WTC11 (cell line): ENCODE measurements around the gene INAFM2. TPM values are rescaled to one million over a fixed set of nuclear protein-coding genes. Genes with fewer than 3 reads are reported as not detected.

ENCODE experiments used
- ATAC-seq: fragments of 200-7000 bp; cut with Tn5 transposase; 2 replicates; pipeline ENCODE4 v1.10.0; 2021; ENCODE audit warnings: mild to moderate bottlenecking, moderate library complexity
- CTCF ChIA-PET: fragments of 300-600 bp; sonication (Branson Sonifier 250); formaldehyde crosslinking; loops from one replicate; lab custom pipeline; 2021; ENCODE audit warnings: antibody characterized with exemption; lab: Charles Lee
- POLR2A ChIA-PET: fragments of 350-600 bp; sonication (Branson Sonifier 250); formaldehyde crosslinking; loops from one replicate; lab custom pipeline; 2021; ENCODE audit warnings: antibody characterized with exemption; lab: Charles Lee
- DNase-seq: peaks from one replicate; pipeline ENCODE4 v3.0.0; 2021; ENCODE audit warnings: low spot score
- H3K27ac Mint-ChIP-seq: 2 replicates; pipeline ENCODE4 v1.8.0; 2021; ENCODE audit warnings: mixed read lengths
- H3K27me3 Mint-ChIP-seq: 2 replicates; pipeline ENCODE4 v1.8.0; 2021; ENCODE audit warnings: low read depth, mild to moderate bottlenecking, moderate library complexity, mixed read lengths
- H3K36me3 Mint-ChIP-seq: 2 replicates; pipeline ENCODE4 v1.8.0; 2021; ENCODE audit warnings: mixed read lengths
- H3K4me1 Mint-ChIP-seq: 2 replicates; pipeline ENCODE4 v1.8.0; 2022; ENCODE audit warnings: mixed read lengths
- H3K4me3 Mint-ChIP-seq: 2 replicates; pipeline ENCODE4 v1.8.0; 2021; ENCODE audit warnings: mild to moderate bottlenecking, moderate library complexity, mixed read lengths
- H3K9me3 Mint-ChIP-seq: 2 replicates; pipeline ENCODE4 v1.8.0; 2021; ENCODE audit warnings: mixed read lengths
- CBFB ChIP-seq: sonication (generic); formaldehyde crosslinking; IDR thresholded peaks from 2 replicates; pipeline ENCODE4 v1.8.1; 2022; ENCODE audit warnings: mild to moderate bottlenecking, low read depth, missing genetic modification reagents
- ELF4 ChIP-seq: sonication (generic); formaldehyde crosslinking; IDR thresholded peaks from 2 replicates; pipeline ENCODE4 v1.8.1; 2022; ENCODE audit warnings: low read depth, mild to moderate bottlenecking, moderate library complexity, missing genetic modification reagents
- MYBL2 ChIP-seq: sonication (generic); formaldehyde crosslinking; IDR thresholded peaks from 2 replicates; pipeline ENCODE4 v1.8.1; 2023; ENCODE audit warnings: mild to moderate bottlenecking, moderate library complexity, missing genetic modification reagents
- NFE2L1 ChIP-seq: sonication (generic); formaldehyde crosslinking; IDR thresholded peaks from 2 replicates; pipeline ENCODE4 v1.8.1; 2023; ENCODE audit warnings: missing genetic modification reagents
- NR1H2 ChIP-seq: sonication (generic); formaldehyde crosslinking; IDR thresholded peaks from 2 replicates; pipeline ENCODE4 v1.9.0; 2021; ENCODE audit warnings: mild to moderate bottlenecking, moderate library complexity, missing genetic modification reagents
- ZNF138 ChIP-seq: sonication (generic); formaldehyde crosslinking; conservative IDR thresholded peaks from 2 replicates; pipeline ENCODE4 v1.8.1; 2022; ENCODE audit warnings: mild to moderate bottlenecking, moderate library complexity, missing genetic modification reagents
- ZNF263 ChIP-seq: sonication (generic); formaldehyde crosslinking; IDR thresholded peaks from 2 replicates; pipeline ENCODE4 v1.8.1; 2022; ENCODE audit warnings: low read depth, mild to moderate bottlenecking, moderate library complexity, missing genetic modification reagents
- ZNF423 ChIP-seq: fragments of 250-450 bp; sonication (Bioruptor Pico); IDR thresholded peaks from 2 replicates; pipeline ENCODE4 v2.1.2; 2022; ENCODE audit warnings: mild to moderate bottlenecking, moderate library complexity
- total RNA-seq: library from RNA; stranded (reverse); gene quantifications from 3 replicates; pipeline ENCODE4 v1.2.3, GENCODE V29; 2021
- TF ChIP-seq, protein P1 (sequence below): sonication (generic); formaldehyde crosslinking; IDR thresholded peaks from 2 replicates; pipeline ENCODE4 v1.8.1; 2022; ENCODE audit warnings: missing genetic modification reagents, borderline replicate concordance
- TF ChIP-seq, protein P2 (sequence below): sonication (generic); formaldehyde crosslinking; IDR thresholded peaks from 2 replicates; pipeline ENCODE4 v1.8.1; 2023; ENCODE audit warnings: mild to moderate bottlenecking, missing genetic modification reagents
- TF ChIP-seq, protein P3 (sequence below): fragments of 250-450 bp; sonication (Bioruptor Pico); conservative IDR thresholded peaks from 2 replicates; pipeline ENCODE4 v1.9.0; 2021; ENCODE audit warnings: mild to moderate bottlenecking
- TF ChIP-seq, protein P4 (sequence below): sonication (generic); formaldehyde crosslinking; IDR thresholded peaks from 2 replicates; pipeline ENCODE4 v1.8.1; 2023; ENCODE audit warnings: mild to moderate bottlenecking, missing genetic modification reagents, moderate library complexity
- TF ChIP-seq, protein P5 (sequence below): fragments of 200-600 bp; IDR thresholded peaks from 2 replicates; pipeline ENCODE4 v1.8.0; 2022; ENCODE audit warnings: antibody characterized with exemption
- TF ChIP-seq, protein P6 (sequence below): sonication (generic); formaldehyde crosslinking; IDR thresholded peaks from 2 replicates; pipeline ENCODE4 v1.8.1; 2022; ENCODE audit warnings: mild to moderate bottlenecking, missing genetic modification reagents, moderate library complexity, borderline replicate concordance
- TF ChIP-seq, protein P7 (sequence below): fragments of 250-450 bp; sonication (Bioruptor Pico); IDR thresholded peaks from 2 replicates; pipeline ENCODE4 v1.9.0; 2021; ENCODE audit warnings: mild to moderate bottlenecking
- TF ChIP-seq, protein P8 (sequence below): sonication (generic); formaldehyde crosslinking; IDR thresholded peaks from 2 replicates; pipeline ENCODE4 v1.8.1; 2022; ENCODE audit warnings: low read depth, missing genetic modification reagents, borderline replicate concordance

The INAFM2 gene
- total RNA-seq, 1 experiment from 2014 or later = 34.2 TPM

DNA sequence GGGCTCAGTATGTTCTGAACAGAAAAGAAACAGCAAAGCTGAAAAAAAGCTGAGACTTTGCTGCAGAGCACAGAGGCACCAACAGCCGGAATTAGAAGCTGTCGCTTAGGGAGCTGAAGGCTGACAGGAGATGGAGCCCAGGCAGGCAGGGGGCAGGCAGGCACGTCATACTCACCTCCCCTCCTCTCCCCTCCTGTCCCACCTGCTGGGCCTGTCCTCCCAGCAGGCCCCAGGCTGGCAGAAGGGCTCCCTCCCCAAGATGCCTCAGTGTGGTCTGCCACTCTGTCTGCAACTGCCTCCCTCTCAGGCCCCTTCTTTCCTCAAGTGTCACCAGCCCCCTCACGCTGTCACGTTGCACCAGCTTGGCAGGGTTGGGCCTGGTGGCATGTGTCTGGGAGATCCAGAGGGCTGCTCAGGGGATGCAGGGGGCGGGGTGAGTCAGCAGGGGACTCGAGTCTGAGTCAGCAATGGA is 37.4 kb upstream of the INAFM2 start:
- no peak for ATAC-seq
- ChIA-PET POLR2A (interaction anchor here (1.3 kb wide), 2 partner anchors 15 to 21 kb away, joined by 3 to 4 read pairs; partner anchors contain the start of gene PLCB2), CTCF (interaction anchor here (1.0 to 13.0 kb wide), 9 partner anchors 11 to 256 kb away, joined by 3 to 341 read pairs (median 5); partner anchors contain the start of gene PLCB2)
- H3K9me3 Mint-ChIP-seq = no peaks in the 10 kb centered on the region
- H3K36me3 Mint-ChIP-seq = no peaks in the 10 kb centered on the region
- no peak for DNase-seq
- peaks cover 61% of the 10 kb centered on the region for H3K27me3 Mint-ChIP-seq
- peaks cover 32% of the 10 kb centered on the region for H3K4me1 Mint-ChIP-seq
- H3K27ac Mint-ChIP-seq = no peak overlapping the region
- no peak for TF ChIP-seq CBFB (CRISPR knock-in tag)
- TF ChIP-seq, protein P1, sequence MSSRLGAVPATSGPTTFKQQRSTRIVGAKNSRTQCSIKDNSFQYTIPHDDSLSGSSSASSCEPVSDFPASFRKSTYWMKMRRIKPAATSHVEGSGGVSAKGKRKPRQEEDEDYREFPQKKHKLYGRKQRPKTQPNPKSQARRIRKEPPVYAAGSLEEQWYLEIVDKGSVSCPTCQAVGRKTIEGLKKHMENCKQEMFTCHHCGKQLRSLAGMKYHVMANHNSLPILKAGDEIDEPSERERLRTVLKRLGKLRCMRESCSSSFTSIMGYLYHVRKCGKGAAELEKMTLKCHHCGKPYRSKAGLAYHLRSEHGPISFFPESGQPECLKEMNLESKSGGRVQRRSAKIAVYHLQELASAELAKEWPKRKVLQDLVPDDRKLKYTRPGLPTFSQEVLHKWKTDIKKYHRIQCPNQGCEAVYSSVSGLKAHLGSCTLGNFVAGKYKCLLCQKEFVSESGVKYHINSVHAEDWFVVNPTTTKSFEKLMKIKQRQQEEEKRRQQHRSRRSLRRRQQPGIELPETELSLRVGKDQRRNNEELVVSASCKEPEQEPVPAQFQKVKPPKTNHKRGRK = no peak
- TF ChIP-seq, protein P2, sequence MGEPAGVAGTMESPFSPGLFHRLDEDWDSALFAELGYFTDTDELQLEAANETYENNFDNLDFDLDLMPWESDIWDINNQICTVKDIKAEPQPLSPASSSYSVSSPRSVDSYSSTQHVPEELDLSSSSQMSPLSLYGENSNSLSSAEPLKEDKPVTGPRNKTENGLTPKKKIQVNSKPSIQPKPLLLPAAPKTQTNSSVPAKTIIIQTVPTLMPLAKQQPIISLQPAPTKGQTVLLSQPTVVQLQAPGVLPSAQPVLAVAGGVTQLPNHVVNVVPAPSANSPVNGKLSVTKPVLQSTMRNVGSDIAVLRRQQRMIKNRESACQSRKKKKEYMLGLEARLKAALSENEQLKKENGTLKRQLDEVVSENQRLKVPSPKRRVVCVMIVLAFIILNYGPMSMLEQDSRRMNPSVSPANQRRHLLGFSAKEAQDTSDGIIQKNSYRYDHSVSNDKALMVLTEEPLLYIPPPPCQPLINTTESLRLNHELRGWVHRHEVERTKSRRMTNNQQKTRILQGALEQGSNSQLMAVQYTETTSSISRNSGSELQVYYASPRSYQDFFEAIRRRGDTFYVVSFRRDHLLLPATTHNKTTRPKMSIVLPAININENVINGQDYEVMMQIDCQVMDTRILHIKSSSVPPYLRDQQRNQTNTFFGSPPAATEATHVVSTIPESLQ (CRISPR knock-in tag) = no peak
- TF ChIP-seq, protein P3, sequence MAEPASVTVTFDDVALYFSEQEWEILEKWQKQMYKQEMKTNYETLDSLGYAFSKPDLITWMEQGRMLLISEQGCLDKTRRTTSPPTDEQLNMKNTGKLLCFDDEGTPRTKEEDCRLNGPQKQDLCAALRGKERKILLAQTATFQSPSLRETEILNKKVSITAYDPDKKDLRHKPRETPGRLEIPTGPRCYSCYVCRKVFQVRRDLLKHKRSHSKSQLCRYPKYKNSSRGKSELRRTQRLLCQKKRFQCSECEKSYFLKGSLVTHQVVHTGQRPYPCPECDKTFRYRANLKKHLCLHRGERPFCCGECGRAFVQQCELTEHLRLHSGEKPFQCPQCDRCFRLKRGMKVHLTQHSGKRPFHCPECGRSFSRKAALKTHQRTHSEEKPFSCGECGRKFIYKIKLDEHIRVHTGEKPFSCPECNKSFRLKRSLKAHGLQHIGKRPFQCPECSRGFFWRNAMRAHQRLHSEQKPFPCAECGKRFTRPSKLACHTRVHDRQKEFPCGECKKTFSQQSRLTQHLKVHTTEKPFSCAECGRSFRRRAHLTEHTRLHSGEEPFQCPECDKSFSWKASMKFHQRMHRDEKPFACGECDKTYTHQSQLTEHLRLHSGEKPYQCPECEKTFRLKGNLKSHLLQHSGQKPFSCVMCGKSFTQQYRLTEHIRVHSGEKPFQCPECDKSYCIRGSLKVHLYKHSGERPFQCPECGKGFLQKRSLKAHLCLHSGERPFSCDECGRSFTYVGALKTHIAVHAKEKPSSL = no peak
- TF ChIP-seq ZNF263 (CRISPR knock-in tag) = no peak
- TF ChIP-seq, protein P4, sequence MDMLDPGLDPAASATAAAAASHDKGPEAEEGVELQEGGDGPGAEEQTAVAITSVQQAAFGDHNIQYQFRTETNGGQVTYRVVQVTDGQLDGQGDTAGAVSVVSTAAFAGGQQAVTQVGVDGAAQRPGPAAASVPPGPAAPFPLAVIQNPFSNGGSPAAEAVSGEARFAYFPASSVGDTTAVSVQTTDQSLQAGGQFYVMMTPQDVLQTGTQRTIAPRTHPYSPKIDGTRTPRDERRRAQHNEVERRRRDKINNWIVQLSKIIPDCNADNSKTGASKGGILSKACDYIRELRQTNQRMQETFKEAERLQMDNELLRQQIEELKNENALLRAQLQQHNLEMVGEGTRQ (CRISPR knock-in tag) = no peak
- TF ChIP-seq ZNF423 (CRISPR knock-in tag) = no peak
- TF ChIP-seq, protein P5, sequence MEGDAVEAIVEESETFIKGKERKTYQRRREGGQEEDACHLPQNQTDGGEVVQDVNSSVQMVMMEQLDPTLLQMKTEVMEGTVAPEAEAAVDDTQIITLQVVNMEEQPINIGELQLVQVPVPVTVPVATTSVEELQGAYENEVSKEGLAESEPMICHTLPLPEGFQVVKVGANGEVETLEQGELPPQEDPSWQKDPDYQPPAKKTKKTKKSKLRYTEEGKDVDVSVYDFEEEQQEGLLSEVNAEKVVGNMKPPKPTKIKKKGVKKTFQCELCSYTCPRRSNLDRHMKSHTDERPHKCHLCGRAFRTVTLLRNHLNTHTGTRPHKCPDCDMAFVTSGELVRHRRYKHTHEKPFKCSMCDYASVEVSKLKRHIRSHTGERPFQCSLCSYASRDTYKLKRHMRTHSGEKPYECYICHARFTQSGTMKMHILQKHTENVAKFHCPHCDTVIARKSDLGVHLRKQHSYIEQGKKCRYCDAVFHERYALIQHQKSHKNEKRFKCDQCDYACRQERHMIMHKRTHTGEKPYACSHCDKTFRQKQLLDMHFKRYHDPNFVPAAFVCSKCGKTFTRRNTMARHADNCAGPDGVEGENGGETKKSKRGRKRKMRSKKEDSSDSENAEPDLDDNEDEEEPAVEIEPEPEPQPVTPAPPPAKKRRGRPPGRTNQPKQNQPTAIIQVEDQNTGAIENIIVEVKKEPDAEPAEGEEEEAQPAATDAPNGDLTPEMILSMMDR = no peak
- TF ChIP-seq ELF4 = no peak
- no peak overlapping the region for H3K4me3 Mint-ChIP-seq

DNA sequence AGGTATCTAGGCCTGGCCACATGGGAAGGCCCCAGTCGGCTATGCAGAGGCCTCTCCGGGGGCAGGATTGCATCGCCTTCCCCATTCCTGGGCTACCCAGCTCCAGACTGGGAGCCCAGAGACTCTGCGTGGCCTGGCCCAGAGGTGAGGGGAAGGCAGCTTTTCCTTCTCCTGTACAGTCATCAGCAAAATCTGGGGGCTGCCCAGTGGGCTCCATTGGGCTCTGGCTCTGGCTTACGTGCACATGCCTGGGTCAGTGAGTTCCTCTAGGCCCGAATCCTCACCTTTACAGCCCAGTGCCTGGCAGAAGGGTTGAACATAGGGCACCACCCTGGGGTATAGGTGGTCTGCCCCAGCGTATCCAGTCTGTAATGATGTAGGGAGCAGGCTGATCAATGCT is 36.7 kb upstream of the INAFM2 start:
- TF ChIP-seq MYBL2 (CRISPR knock-in tag) = no peak
- Mint-ChIP-seq H3K9me3 (no peaks in the 10 kb centered on the region), H3K36me3 (no peaks in the 10 kb centered on the region), H3K27me3 (peaks cover 61% of the 10 kb centered on the region), H3K4me1 (peaks cover 30% of the 10 kb centered on the region), H3K4me3 (no peak overlapping the region), H3K27ac (no peak overlapping the region)
- POLR2A ChIA-PET = interaction anchor here (0.6 kb wide), 1 partner anchor 10 kb away, joined by 3 read pairs; no protein-coding TSS in a partner anchor
- no peak for DNase-seq
- CTCF ChIA-PET = interaction anchor here (1.0 to 13.0 kb wide), 6 partner anchors 12 to 51 kb away, joined by 3 to 341 read pairs (median 47); partner anchors contain the start of genes CCDC9B and PLCB2
- no peak for ATAC-seq

DNA sequence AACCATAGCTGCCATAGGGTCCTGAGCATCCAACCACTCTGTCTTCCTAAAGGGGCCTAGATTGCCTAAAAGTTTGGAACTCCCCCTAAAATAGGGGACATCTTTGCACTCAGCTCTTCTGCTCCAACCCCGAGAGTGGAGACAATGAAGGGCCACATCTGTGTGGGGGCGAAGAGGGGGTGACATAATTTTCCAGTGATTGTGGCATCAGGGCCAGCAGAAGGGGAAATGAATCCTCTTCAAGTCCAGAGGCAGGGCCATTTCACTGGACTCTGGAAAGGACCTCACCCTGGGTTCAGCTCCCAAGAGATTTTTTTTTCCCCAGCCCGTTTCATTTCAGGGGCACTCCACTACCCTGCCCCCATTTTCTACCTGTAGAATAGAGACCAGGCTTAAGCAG is 36.0 kb upstream of the INAFM2 start:
- peaks cover 30% of the 10 kb centered on the region for H3K4me1 Mint-ChIP-seq
- peaks cover 62% of the 10 kb centered on the region for H3K27me3 Mint-ChIP-seq
- POLR2A ChIA-PET = interaction anchor here (0.6 kb wide), 1 partner anchor 11 kb away, joined by 3 read pairs; no protein-coding TSS in a partner anchor
- no peak overlapping the region for H3K4me3 Mint-ChIP-seq
- no peaks in the 10 kb centered on the region for H3K36me3 Mint-ChIP-seq
- H3K27ac Mint-ChIP-seq = no peak overlapping the region
- DNase-seq = no peak
- H3K9me3 Mint-ChIP-seq = no peaks in the 10 kb centered on the region
- ATAC-seq = no peak
- CTCF ChIA-PET = interaction anchor here (1.0 to 13.0 kb wide), 6 partner anchors 8 to 57 kb away, joined by 3 to 341 read pairs (median 76); partner anchors contain the start of genes CCDC9B and PLCB2
- TF ChIP-seq ZNF138 (CRISPR knock-in tag) (no peak), NFE2L1 (CRISPR knock-in tag) (no peak), NR1H2 (CRISPR knock-in tag) (no peak)
- TF ChIP-seq, protein P6, sequence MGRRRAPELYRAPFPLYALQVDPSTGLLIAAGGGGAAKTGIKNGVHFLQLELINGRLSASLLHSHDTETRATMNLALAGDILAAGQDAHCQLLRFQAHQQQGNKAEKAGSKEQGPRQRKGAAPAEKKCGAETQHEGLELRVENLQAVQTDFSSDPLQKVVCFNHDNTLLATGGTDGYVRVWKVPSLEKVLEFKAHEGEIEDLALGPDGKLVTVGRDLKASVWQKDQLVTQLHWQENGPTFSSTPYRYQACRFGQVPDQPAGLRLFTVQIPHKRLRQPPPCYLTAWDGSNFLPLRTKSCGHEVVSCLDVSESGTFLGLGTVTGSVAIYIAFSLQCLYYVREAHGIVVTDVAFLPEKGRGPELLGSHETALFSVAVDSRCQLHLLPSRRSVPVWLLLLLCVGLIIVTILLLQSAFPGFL = no peak
- TF ChIP-seq, protein P7, sequence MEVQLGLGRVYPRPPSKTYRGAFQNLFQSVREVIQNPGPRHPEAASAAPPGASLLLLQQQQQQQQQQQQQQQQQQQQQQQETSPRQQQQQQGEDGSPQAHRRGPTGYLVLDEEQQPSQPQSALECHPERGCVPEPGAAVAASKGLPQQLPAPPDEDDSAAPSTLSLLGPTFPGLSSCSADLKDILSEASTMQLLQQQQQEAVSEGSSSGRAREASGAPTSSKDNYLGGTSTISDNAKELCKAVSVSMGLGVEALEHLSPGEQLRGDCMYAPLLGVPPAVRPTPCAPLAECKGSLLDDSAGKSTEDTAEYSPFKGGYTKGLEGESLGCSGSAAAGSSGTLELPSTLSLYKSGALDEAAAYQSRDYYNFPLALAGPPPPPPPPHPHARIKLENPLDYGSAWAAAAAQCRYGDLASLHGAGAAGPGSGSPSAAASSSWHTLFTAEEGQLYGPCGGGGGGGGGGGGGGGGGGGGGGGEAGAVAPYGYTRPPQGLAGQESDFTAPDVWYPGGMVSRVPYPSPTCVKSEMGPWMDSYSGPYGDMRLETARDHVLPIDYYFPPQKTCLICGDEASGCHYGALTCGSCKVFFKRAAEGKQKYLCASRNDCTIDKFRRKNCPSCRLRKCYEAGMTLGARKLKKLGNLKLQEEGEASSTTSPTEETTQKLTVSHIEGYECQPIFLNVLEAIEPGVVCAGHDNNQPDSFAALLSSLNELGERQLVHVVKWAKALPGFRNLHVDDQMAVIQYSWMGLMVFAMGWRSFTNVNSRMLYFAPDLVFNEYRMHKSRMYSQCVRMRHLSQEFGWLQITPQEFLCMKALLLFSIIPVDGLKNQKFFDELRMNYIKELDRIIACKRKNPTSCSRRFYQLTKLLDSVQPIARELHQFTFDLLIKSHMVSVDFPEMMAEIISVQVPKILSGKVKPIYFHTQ (CRISPR knock-in tag) = no peak
- TF ChIP-seq, protein P8, sequence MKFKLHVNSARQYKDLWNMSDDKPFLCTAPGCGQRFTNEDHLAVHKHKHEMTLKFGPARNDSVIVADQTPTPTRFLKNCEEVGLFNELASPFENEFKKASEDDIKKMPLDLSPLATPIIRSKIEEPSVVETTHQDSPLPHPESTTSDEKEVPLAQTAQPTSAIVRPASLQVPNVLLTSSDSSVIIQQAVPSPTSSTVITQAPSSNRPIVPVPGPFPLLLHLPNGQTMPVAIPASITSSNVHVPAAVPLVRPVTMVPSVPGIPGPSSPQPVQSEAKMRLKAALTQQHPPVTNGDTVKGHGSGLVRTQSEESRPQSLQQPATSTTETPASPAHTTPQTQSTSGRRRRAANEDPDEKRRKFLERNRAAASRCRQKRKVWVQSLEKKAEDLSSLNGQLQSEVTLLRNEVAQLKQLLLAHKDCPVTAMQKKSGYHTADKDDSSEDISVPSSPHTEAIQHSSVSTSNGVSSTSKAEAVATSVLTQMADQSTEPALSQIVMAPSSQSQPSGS (CRISPR knock-in tag) = no peak
